ENCODE measurements around the gene KIAA1217.

KIAA1217 gene

GRCh38 chr10:24184455-24184854 is 24.5 kb upstream of the KIAA1217 start:
- Histone ChIP-seq H3K9me3 (no peaks in the 10 kb centered on the region), H3K4me3 (ENCODE audit: low read depth in 1 of 2, low read length in 1 of 2) (no peak overlapping the region), H3K4me1 (ENCODE audit: control insufficient read depth in 1 of 2, insufficient read depth in 1 of 2, low read depth in 1 of 2, low read length in 1 of 2) (no peaks in the 10 kb centered on the region), H3K36me3 (no peaks in the 10 kb centered on the region), H3K27ac (no peak overlapping the region), H3K27me3 (no peaks in the 10 kb centered on the region)
- TF ChIP-seq CTCF (IDR thresholded peaks at IDR 0.05) = no peak

GRCh38 chr10:24193330-24193729 is 15.6 kb upstream of the KIAA1217 start:
- TF ChIP-seq CTCF (IDR thresholded peaks at IDR 0.05) = no peak
- no peaks in the 10 kb centered on the region for H3K36me3 ChIP-seq

GRCh38 chr10:24197263-24197662 is 11.7 kb upstream of the KIAA1217 start:
- Histone ChIP-seq H3K36me3 (no peaks in the 10 kb centered on the region), H3K27ac (no peak overlapping the region), H3K27me3 (no peaks in the 10 kb centered on the region), H3K4me1 (ENCODE audit: control insufficient read depth in 1 of 2, insufficient read depth in 1 of 2, low read depth in 1 of 2, low read length in 1 of 2) (no peaks in the 10 kb centered on the region), H3K9me3 (no peaks in the 10 kb centered on the region), H3K4me3 (ENCODE audit: low read depth in 1 of 2, low read length in 1 of 2) (no peak overlapping the region)
- TF ChIP-seq CTCF (IDR thresholded peaks at IDR 0.05) = no peak

More at GRCh38 chr10:24193330-24193729, 15.6 kb upstream of the KIAA1217 start:
- H3K27me3 ChIP-seq = no peaks in the 10 kb centered on the region
- no peaks in the 10 kb centered on the region for H3K4me1 ChIP-seq (ENCODE audit: control insufficient read depth in 1 of 2, insufficient read depth in 1 of 2, low read depth in 1 of 2, low read length in 1 of 2)
- no peaks in the 10 kb centered on the region for H3K9me3 ChIP-seq
- H3K27ac ChIP-seq = no peak overlapping the region
- H3K4me3 ChIP-seq (ENCODE audit: low read depth in 1 of 2, low read length in 1 of 2) = no peak overlapping the region

- H3K4me1 ChIP-seq (ENCODE audit: control insufficient read depth in 1 of 2, insufficient read depth in 1 of 2, low read depth in 1 of 2, low read length in 1 of 2) = no peaks in the 10 kb centered on the region
- peaks cover under 1% of the 10 kb centered on the region for H3K27me3 ChIP-seq
- no peak for TF ChIP-seq CTCF (IDR thresholded peaks at IDR 0.05)
- H3K27ac ChIP-seq = no peak overlapping the region
- H3K9me3 ChIP-seq = no peaks in the 10 kb centered on the region
- H3K4me3 ChIP-seq (ENCODE audit: low read depth in 1 of 2, low read length in 1 of 2) = no peak overlapping the region
- H3K36me3 ChIP-seq = no peaks in the 10 kb centered on the region
Observed at GRCh38 chr10:24201503-24202180, 7.3 kb upstream of the KIAA1217 start.

GRCh38 chr10:24202181-24202570 is 6.8 kb upstream of the KIAA1217 start:
- no peak for TF ChIP-seq CTCF (IDR thresholded peaks at IDR 0.05)
- Histone ChIP-seq H3K4me3 (ENCODE audit: low read depth in 1 of 2, low read length in 1 of 2) (no peak overlapping the region), H3K27ac (no peak overlapping the region), H3K4me1 (ENCODE audit: control insufficient read depth in 1 of 2, insufficient read depth in 1 of 2, low read depth in 1 of 2, low read length in 1 of 2) (no peaks in the 10 kb centered on the region), H3K36me3 (no peaks in the 10 kb centered on the region), H3K9me3 (no peaks in the 10 kb centered on the region), H3K27me3 (peaks cover 6% of the 10 kb centered on the region)
